Lower leg skin (tissue), 4 donors: ENCODE measurements around the gene CHADL. TPM values are rescaled to one million over a fixed set of nuclear protein-coding genes. Genes with fewer than 3 reads are reported as not detected.

Experiments
- DNase-seq, 2 donors: peaks; one replicate each; pipeline ENCODE4 v3.0.0-alpha.2; 2019; ENCODE audit warnings: low spot score in 2 of 2
- H3K4me3 ChIP-seq: fragments of 200-600 bp; sonication (generic); 2 replicates; pipeline ENCODE4 v1.5.1; 2017; ENCODE audit warnings: mild to moderate bottlenecking, low read depth; ENCODE audit not compliant: poor library complexity, severe bottlenecking
- POLR2A ChIP-seq, 2 donors: fragments of 450-650 bp; IDR thresholded peaks; one replicate each; pipeline ENCODE4 v1.6.1; 2016 to 2017; ENCODE audit warnings: antibody characterized with exemption in 2 of 2, mild to moderate bottlenecking in 1 of 2, moderate library complexity in 1 of 2
- WGBS, 2 donors: methylation state at CpG; one replicate each; pipeline ENCODE4 v1.1.5; 2018; 5-methylcytosine and 5-hydroxymethylcytosine counted together
- intact Hi-C: fragments of 100-400 bp; cut with DNase I; formaldehyde crosslinking; loops from one replicate; pipeline ENCODE4 v1.15.0; 2023; ENCODE audit warnings: low total_unique reads
- total RNA-seq, 4 donors: library from RNA; depleted of rRNA; stranded (reverse); fragments of >200 nt; gene quantifications; one replicate each; pipeline ENCODE4 v1.1.0, GENCODE V29; 2016
- TF ChIP-seq, protein P1 (sequence below), 3 donors: fragments of 450-650 bp; IDR thresholded peaks; one replicate each; pipeline ENCODE4 v1.5.1; 2016; ENCODE audit warnings: antibody characterized with exemption in 3 of 3, mild to moderate bottlenecking in 3 of 3, moderate library complexity in 2 of 3

The CHADL gene
- total RNA-seq, 4 donors from 2014 or later, result 10.5 to 16.3 (median 11.5) TPM

DNA sequence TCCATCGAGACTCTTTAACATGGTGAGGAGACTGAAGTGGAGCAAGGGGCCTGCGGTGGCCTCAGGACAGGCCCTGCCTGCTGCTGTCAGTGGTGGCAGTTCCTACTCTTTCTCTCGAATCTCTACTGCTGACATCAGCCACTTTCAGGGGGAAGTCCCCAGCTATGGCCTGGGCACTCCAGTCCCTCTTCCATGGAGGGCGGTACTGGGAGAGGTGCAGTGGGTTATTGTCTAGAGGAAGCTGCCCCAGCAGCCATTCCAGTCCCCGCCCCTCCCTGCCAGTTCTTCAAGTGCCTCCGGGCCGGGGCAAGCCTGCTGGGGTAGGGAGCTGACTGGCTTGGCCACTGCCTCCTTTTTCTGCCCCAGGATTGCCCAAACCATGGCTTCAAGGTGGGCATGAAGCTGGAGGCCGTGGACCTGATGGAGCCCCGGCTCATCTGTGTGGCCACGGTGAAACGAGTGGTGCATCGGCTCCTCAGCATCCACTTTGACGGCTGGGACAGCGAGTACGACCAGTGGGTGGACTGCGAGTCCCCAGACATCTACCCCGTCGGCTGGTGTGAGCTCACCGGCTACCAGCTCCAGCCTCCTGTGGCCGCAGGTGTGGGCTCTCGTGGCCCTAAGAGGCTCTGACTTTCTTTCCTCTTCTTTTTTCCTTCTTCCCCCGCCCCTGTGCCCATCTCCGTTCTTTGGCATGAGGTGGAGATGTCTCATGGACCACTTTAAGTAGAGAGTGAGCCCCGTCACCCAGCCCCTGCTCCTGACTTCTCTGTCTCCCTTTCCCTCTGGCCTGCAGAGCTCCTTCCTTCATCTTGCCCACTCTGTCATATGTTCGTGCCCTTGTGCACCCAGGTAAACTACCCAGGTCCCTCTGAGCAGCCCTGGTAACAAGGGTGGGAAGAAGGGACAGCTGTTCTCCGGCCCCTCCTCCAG lies 13.7 kb downstream of the CHADL start:
- TF ChIP-seq POLR2A (IDR thresholded peaks at IDR 0.05), result no peak
- TF ChIP-seq, protein P1, sequence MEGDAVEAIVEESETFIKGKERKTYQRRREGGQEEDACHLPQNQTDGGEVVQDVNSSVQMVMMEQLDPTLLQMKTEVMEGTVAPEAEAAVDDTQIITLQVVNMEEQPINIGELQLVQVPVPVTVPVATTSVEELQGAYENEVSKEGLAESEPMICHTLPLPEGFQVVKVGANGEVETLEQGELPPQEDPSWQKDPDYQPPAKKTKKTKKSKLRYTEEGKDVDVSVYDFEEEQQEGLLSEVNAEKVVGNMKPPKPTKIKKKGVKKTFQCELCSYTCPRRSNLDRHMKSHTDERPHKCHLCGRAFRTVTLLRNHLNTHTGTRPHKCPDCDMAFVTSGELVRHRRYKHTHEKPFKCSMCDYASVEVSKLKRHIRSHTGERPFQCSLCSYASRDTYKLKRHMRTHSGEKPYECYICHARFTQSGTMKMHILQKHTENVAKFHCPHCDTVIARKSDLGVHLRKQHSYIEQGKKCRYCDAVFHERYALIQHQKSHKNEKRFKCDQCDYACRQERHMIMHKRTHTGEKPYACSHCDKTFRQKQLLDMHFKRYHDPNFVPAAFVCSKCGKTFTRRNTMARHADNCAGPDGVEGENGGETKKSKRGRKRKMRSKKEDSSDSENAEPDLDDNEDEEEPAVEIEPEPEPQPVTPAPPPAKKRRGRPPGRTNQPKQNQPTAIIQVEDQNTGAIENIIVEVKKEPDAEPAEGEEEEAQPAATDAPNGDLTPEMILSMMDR (IDR thresholded peaks at IDR 0.05), result no peak
- WGBS, 2 donors, result 86 to 89% methylated on average over 25 to 26 of the region's 26 CpGs

DNA sequence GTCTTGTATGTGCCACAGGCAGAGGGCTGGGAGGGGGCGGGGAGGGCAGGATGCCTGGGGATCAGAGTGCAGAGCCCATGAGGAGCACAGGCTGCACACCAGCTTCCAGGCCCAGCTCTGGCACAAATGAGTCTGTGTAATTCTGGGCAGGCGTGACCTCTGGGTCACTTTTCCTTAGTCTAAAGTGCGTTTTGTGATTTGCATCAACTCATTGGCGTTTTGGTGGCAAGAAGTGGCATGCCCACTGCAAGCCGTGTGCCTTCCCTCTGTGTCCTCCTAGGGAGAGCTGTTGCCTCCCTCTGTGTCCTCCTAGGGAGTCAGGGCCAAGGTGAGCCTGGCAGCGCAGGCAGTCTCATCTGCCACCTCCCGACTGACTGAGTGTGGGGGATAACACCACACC lies 17.2 kb downstream of the CHADL start:
- TF ChIP-seq, protein P1 (IDR thresholded peaks at IDR 0.05), result no peak
- no peak for TF ChIP-seq POLR2A (IDR thresholded peaks at IDR 0.05)
- 70 to 78% methylated on average over 7 of the region's 7 CpGs for WGBS, 2 donors
- DNase-seq, result no peak
- H3K4me3 ChIP-seq, result no peak overlapping the region
- intact Hi-C loops, result no loop called here

More for the DNA sequence above, 13.7 kb downstream of the CHADL start:
- no peak overlapping the region for H3K4me3 ChIP-seq
- no peak for DNase-seq
- intact Hi-C loops, result loop anchor here (2.0 kb wide), 1 partner anchor 20 kb away; no protein-coding TSS in a partner anchor

DNA sequence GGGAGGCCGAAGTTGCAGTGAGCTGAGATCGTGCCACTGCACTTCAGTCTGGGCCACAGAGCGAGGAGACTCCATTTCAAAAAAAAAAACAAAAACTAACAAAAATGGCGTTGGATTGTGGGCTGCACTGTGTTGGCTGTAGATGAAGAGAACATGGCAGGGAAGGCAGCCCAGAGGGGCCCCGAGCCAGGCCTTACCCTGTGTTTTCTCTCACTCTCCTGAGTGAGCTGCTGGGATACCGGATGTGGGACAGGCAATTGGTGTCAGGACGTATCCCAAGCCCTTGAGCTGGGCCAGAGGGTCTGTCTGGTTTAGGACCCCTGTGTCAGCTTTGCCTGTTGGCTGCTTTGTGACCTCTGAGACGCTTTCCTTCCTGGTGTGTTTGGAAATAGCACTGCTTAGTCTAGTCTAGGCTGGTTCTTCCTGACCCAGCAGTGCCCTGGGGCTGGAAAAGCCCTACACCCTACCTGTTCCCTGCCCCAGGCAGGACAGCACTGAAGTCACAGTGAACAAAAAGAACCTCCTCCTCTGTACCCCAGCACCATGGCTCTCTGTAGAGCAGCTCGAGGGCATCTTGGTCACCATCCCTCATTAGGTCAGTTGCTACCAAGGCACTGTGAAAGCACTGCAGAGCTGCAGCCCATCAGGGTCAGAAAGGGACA lies 17.8 kb downstream of the CHADL start:
- intact Hi-C loops, result no loop called here
- DNase-seq, result no peak
- WGBS, 2 donors, result 80 to 81% methylated on average over 9 of the region's 9 CpGs
- TF ChIP-seq POLR2A (IDR thresholded peaks at IDR 0.05), result no peak
- TF ChIP-seq, protein P1 (IDR thresholded peaks at IDR 0.05), result no peak
- H3K4me3 ChIP-seq, result no peak overlapping the region

DNA sequence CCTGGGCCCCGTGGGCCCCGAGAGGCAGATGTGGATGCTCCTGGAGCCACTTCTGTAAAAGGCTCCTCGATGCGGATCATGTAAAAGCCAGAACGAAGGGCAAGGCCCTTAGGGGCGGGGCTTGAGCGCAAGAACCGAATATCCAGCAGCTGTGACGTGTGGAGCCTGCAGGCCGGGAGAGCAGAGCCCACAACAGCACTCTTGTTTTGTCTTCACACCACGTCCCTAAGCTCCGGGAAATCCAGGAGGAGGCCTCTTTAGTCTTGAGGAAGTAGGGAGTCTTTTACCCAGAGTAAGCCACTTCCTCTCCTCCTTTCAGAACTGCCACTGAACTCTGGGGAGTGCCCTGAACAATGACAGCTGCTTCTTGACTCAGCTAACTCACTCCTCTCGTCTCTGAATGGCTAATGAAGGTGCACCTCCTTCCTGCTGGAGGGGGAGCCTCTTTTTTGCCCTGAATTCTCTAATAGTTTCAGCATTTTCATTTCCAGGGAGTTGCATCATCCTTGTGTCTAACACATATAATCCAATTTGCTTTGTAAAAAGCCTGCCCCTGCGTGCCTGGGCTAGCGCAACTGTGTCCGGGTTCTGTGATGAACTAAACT lies 23.1 kb downstream of the CHADL start:
- no peak for TF ChIP-seq POLR2A (IDR thresholded peaks at IDR 0.05)
- TF ChIP-seq, protein P1 (IDR thresholded peaks at IDR 0.05), result no peak
- DNase-seq, result peak; percentile 51 to 87
- no peak overlapping the region for H3K4me3 ChIP-seq
- 36 to 46% methylated on average over 16 of the region's 16 CpGs for WGBS, 2 donors
- intact Hi-C loops, result no loop called here

DNA sequence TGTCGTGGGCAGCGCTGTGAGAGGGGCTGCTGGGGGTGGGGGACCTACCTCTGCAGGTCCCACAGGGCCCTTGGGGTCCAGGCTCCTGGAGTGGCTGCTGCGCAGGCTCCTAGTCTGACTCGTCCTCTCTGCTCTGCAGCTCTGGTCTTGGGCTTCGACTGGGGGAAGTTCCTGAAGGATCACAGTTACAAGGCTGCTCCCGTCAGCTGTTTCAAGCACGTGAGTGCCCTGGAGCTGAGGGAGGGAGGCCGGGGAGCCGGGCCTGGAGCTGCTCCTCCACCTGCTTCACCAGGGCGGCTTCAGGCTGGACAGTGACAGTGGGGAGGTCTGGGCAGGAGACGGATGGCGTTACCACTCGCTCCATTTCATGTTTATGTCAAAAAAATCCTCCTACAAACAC lies 23.7 kb downstream of the CHADL start:
- TF ChIP-seq, protein P1 (IDR thresholded peaks at IDR 0.05), result no peak
- TF ChIP-seq POLR2A (IDR thresholded peaks at IDR 0.05), result no peak
- WGBS, 2 donors, result 65 to 76% methylated on average over 10 to 13 of the region's 13 CpGs
- intact Hi-C loops, result no loop called here
- no peak for DNase-seq
- no peak overlapping the region for H3K4me3 ChIP-seq
